ENCODE results near the gene MRPL24. TPM values are rescaled to one million over a fixed set of nuclear protein-coding genes. Genes with fewer than 3 reads are reported as not detected.

Gene MRPL24
- total RNA-seq, 1 experiment from 2014 or later, result 27.3 TPM

DNA sequence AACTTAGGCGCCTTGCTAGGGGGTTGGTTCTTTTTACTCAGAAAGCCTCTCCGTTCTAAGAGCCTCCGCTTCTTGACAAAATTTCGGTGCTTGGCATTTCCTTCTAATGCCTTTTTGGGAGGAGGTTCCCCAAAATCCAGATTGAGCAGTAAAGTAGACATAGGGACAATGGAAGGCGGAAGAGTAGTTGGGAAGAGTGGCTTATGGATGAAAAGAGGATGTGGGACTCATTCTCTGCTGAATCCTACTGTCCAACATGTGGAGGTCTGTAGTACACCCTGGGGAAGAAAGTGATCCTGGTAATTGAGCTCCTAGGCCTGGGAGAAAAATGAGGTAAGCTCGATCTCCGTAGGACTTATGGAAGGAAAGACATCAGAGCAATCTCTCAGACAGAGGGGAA lies 13.4 kb downstream of the MRPL24 start:
- DNase-seq, result no peak
- no peak overlapping the region for H2AFZ ChIP-seq (ENCODE audit: low read length)
- no peak overlapping the region for H3K56ac ChIP-seq (ENCODE audit: insufficient read length, low read depth, low read length)
- Mint-ChIP-seq H3K36me3 (ENCODE audit: insufficient read depth in 1 of 3, low read depth in 3 of 3) (peaks cover 21 to 23% (median 22%) of the 10 kb centered on the region in 3 experiments), H3K9me3 (no peaks in the 10 kb centered on the region), H3K27me3 (ENCODE audit: low read depth) (no peaks in the 10 kb centered on the region; the same call in 1 of the 2 replicates), H3K4me1 (peaks cover 10 to 14% of the 10 kb centered on the region in 2 experiments), H3K27ac (peak overlapping the region; percentile 93 to 99 (median 98)), H3K4me3 (no peak overlapping the region)
- H3K9me3 ChIP-seq (ENCODE audit: control insufficient read depth, low read depth, low read length), result no peaks in the 10 kb centered on the region
- H2BK20ac ChIP-seq (ENCODE audit: low read depth, low read length, poor library complexity, severe bottlenecking), result no peak overlapping the region
- H4K8ac ChIP-seq (replicated peaks; ENCODE audit: insufficient read length, low read depth, low read length), result no peak overlapping the region
- no peak overlapping the region for H3K27ac ChIP-seq (ENCODE audit: insufficient read length, low read depth, low read length)
- H2BK5ac ChIP-seq (ENCODE audit: insufficient read length, low read length), result no peak overlapping the region
- peaks cover 5% of the 10 kb centered on the region for H3K4me1 ChIP-seq (ENCODE audit: insufficient read depth, low read length)
- H3K18ac ChIP-seq (ENCODE audit: insufficient read length, low read depth, low read length), result no peak overlapping the region
- H3K4ac ChIP-seq (ENCODE audit: low read depth, low read length), result no peak overlapping the region
- no CpG with 5 or more reads among the region's 7 CpGs for WGBS (ENCODE audit: extremely low coverage, insufficient read length, low lambda C conversion rate)
- no peak overlapping the region for H3K14ac ChIP-seq (ENCODE audit: insufficient read depth, low read length)
- H2BK15ac ChIP-seq (ENCODE audit: low read depth, low read length), result no peak overlapping the region
- TF ChIP-seq CTCF (conservative IDR thresholded peaks at IDR 0.05), result no peak
- H3K9ac ChIP-seq (ENCODE audit: extremely low read depth, insufficient read length, low read length), result peak overlapping the region; percentile 91
- no peak overlapping the region for H4K91ac ChIP-seq (ENCODE audit: insufficient read length, low read depth, low read length)
- H3K4me2 ChIP-seq (ENCODE audit: insufficient read depth, insufficient read length, low read length), result peak overlapping the region; percentile 97
- no peak overlapping the region for H2BK12ac ChIP-seq (ENCODE audit: insufficient read length, low read depth, low read length)
- H3T11ph ChIP-seq (ENCODE audit: low read length), result no peak overlapping the region
- H3K79me2 ChIP-seq (ENCODE audit: insufficient read depth, low read length), result peaks cover 27% of the 10 kb centered on the region; the same call in 1 of the 2 replicates
- peaks cover 21% of the 10 kb centered on the region for H3K79me1 ChIP-seq (ENCODE audit: insufficient read depth, low read depth, low read length, poor library complexity, severe bottlenecking)
- H3K27me3 ChIP-seq (ENCODE audit: insufficient read depth, low read length), result no peaks in the 10 kb centered on the region
- no peak overlapping the region for H3K23ac ChIP-seq (ENCODE audit: insufficient read length, low read depth, low read length)
- H3K23me2 ChIP-seq (ENCODE audit: insufficient read length, low read depth, low read length, poor library complexity, severe bottlenecking), result no peaks in the 10 kb centered on the region
- H4K20me1 ChIP-seq (ENCODE audit: control insufficient read depth, insufficient read depth, insufficient read length), result peaks cover 3% of the 10 kb centered on the region
- no peak overlapping the region for H2BK120ac ChIP-seq (ENCODE audit: low read depth, low read length, poor library complexity, severe bottlenecking)
- H2AK5ac ChIP-seq (ENCODE audit: insufficient read length, low read length), result no peak overlapping the region
- no peak overlapping the region for H4K5ac ChIP-seq (ENCODE audit: insufficient read length, low read depth, low read length)
